ENCODE data around the gene NPHP4. TPM values are rescaled to one million over a fixed set of nuclear protein-coding genes. Genes with fewer than 3 reads are reported as not detected.

Gene NPHP4
- total and polyA plus RNA-seq, 2 donors (not counting 3 experiments of a cell fraction or from before 2014, with no cell fraction given), result 4.4 to 11.7 TPM

DNA sequence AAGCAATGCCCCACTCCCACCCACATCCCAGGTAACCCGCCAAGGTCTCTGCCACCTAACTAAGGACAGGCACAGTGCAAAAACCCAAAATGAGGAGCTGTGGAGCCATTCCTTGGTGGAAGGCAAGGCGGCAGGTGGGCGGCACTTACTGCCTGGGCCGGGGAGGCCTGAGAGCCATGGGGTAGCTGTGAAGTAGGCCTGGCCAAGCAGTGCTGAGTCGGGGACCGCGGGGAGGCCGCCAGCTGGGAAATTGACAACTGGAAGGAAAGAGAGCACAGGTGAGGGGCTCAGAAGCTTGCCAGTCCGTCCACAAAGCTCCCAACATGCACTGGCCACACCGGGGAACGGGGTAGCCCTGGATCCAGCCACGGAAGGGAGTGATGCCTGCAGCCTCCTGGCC is 85.3 kb downstream of the NPHP4 start:
- H3K4me2 ChIP-seq (ENCODE audit: insufficient read depth, low read length), result no peak overlapping the region
- H3K27ac ChIP-seq (ENCODE audit: insufficient read depth, low read depth, low read length), result no peak overlapping the region
- no peaks in the 10 kb centered on the region for H3K36me3 ChIP-seq (ENCODE audit: control insufficient read depth in 2 of 2, extremely low read depth in 1 of 2, insufficient read depth in 2 of 2, low read length in 2 of 2)
- ChIA-PET CTCF (no interaction called here), POLR2A (no interaction called here)
- DNase-seq (ENCODE audit: low read depth, low spot score) (no peak), FAIRE-seq (no peak)
- TF ChIP-seq JUN (IDR thresholded peaks at IDR 0.05; ENCODE audit: borderline replicate concordance, insufficient read depth, insufficient read length, low read depth) (no peak), EZH2 (IDR thresholded peaks at IDR 0.05; ENCODE audit: borderline replicate concordance, low read depth, low read length, severe bottlenecking) (no peak), MYC (IDR thresholded peaks at IDR 0.05; ENCODE audit: low read depth, low read length) (no peak), POLR2A (IDR thresholded peaks at IDR 0.05; ENCODE audit: low read depth, low read length) (no peak), POLR2AphosphoS5 (IDR thresholded peaks at IDR 0.05; ENCODE audit: insufficient read depth, low read depth, low read length) (no peak), CTCF (IDR thresholded peaks at IDR 0.05; ENCODE audit: extremely low read depth in 1 of 2, insufficient read depth in 1 of 2, low read depth in 1 of 2, low read length in 2 of 2) (no peak), FOS (IDR thresholded peaks at IDR 0.05; ENCODE audit: borderline replicate concordance, insufficient read depth, low read length) (no peak), GATA2 (IDR thresholded peaks at IDR 0.05; ENCODE audit: insufficient read depth, insufficient read length, low read depth, low read length) (no peak)
- TF ChIP-seq, protein P1, sequence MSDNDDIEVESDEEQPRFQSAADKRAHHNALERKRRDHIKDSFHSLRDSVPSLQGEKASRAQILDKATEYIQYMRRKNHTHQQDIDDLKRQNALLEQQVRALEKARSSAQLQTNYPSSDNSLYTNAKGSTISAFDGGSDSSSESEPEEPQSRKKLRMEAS (IDR thresholded peaks at IDR 0.05; ENCODE audit: insufficient read depth, insufficient read length), result no peak
- H3K79me2 ChIP-seq (ENCODE audit: control insufficient read depth, insufficient read depth, low read length), result no peaks in the 10 kb centered on the region
- H4K20me1 ChIP-seq (replicated peaks; ENCODE audit: control insufficient read depth, extremely low read depth, insufficient read depth, low read length), result no peaks in the 10 kb centered on the region
- intact Hi-C loops (cut with micrococcal nuclease), result no loop called here
- no peaks in the 10 kb centered on the region for H3K4me1 ChIP-seq (ENCODE audit: control insufficient read depth, extremely low read depth, insufficient read depth, low read length)
- no peaks in the 10 kb centered on the region for H3K9me1 ChIP-seq (replicated peaks; ENCODE audit: control insufficient read depth, extremely low read depth, insufficient read depth, low read length)
- no peaks in the 10 kb centered on the region for H3K27me3 ChIP-seq (ENCODE audit: control insufficient read depth in 2 of 2, insufficient read depth in 2 of 2, low read length in 2 of 2)
- H3K9ac ChIP-seq (replicated peaks; ENCODE audit: extremely low read depth, insufficient read depth, low read length), result no peak overlapping the region
- dilution Hi-C loops (cut with MboI; ENCODE audit: extremely low pct_ligation_motif_present, low sequenced_read_pairs), result no loop called here
- H3K9me3 ChIP-seq (replicated peaks; ENCODE audit: control insufficient read depth, insufficient read depth, low read length), result no peaks in the 10 kb centered on the region
- no peak overlapping the region for H3K4me3 ChIP-seq (replicated peaks in 1 of 3; ENCODE audit: insufficient read depth in 1 of 3, low read depth in 1 of 3, low read length in 3 of 3)
- no peak overlapping the region for H2AFZ ChIP-seq (ENCODE audit: low read depth, low read length)
- BruUV-seq (replicated peaks), result no TSS peak

Data from endothelial cell of umbilical vein (primary cell).